ENCODE data around the gene DDX41.
"Not testable (repeated sequence)": the region's sequence is repeated elsewhere in the genome, so short reads cannot be mapped to it uniquely, and the experiment has no call there.

Gene DDX41

GRCh38 chr5:177491983-177492746 lies 24.6 kb downstream of the DDX41 start:
- Mint-ChIP-seq H3K9me3 (no peaks in the 10 kb centered on the region), H3K4me1 (ENCODE audit: low read depth) (peaks cover 14% of the 10 kb centered on the region), H3K36me3 (ENCODE audit: low read depth) (peaks cover 8% of the 10 kb centered on the region), H3K4me3 (no peak overlapping the region), H3K27ac (no peak overlapping the region), H3K27me3 (ENCODE audit: low read depth) (no peaks in the 10 kb centered on the region)

GRCh38 chr5:177491429-177491945 lies 25.3 kb downstream of the DDX41 start:
- Mint-ChIP-seq H3K9me3 (no peaks in the 10 kb centered on the region), H3K27me3 (ENCODE audit: low read depth) (no peaks in the 10 kb centered on the region), H3K4me1 (ENCODE audit: low read depth) (peaks cover 14% of the 10 kb centered on the region), H3K4me3 (no peak overlapping the region), H3K27ac (no peak overlapping the region), H3K36me3 (ENCODE audit: low read depth) (peaks cover 8% of the 10 kb centered on the region)

DNA sequence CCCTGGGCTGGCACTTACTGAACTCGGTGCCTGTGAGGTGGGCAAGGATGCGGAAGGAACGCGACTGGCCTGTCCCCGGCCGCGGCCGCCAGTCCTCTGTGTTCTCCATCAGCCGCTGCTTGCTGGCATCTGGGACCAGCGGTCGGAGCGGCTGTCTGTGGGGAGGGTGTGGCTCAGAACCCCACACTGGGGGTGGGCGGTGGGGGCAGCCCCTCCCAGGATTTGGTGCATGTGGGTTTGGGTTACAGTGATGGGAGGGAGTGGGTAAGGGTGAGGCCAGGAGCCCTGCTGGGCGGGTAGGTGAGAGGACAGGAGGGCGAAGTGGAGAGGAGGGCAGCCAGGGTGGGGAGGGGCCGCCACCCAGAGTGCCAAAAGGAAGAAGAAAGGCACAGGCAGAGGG lies 25.8 kb downstream of the DDX41 start:
- H3K36me3 Mint-ChIP-seq (ENCODE audit: low read depth) = peaks cover 8% of the 10 kb centered on the region
- H3K4me1 Mint-ChIP-seq (ENCODE audit: low read depth) = peaks cover 10% of the 10 kb centered on the region
- no peaks in the 10 kb centered on the region for H3K27me3 Mint-ChIP-seq (ENCODE audit: low read depth)
- no peaks in the 10 kb centered on the region for H3K9me3 Mint-ChIP-seq
- H3K4me3 Mint-ChIP-seq = no peak overlapping the region
- H3K27ac Mint-ChIP-seq = no peak overlapping the region

DNA sequence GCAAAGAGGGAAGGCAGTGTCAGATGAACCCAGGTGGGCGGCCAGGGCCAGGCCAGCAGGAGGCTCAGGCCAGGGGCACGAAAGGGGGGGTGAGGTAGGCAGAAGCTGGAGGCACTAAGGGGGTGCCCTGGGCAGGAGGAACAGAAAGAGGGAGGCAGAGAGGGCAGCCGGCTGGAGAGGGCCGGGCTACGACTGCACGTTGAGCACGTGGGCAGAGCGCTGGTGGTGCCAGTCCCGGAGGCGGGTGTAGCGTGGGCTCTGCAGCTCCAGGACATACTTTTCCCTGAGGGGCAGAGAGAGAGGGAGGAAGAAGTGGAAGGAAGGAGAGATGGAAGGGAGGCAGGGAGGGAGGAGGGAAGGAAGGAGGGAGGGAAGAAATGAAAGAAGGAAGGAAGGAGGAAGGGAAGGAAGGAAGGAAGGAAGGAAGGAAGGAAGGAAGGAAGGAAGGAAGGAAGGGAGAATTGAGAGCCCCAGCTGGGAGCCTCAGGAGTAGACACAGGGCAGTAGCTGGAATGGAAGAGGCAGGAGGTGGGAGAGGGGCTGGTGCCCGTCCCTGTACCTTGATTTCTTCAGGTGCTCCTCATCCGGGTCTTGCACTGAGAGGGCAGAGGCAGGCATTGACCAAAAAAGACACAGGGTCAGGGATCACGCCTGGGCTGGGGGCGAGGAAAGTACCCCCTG lies 26.3 kb downstream of the DDX41 start:
- Mint-ChIP-seq H3K4me1 (ENCODE audit: low read depth) (peaks cover 8% of the 10 kb centered on the region), H3K4me3 (no peak overlapping the region), H3K27me3 (ENCODE audit: low read depth) (no peaks in the 10 kb centered on the region), H3K27ac (no peak overlapping the region), H3K36me3 (ENCODE audit: low read depth) (peaks cover 8% of the 10 kb centered on the region), H3K9me3 (no peaks in the 10 kb centered on the region)

- Mint-ChIP-seq H3K27ac (no peak overlapping the region), H3K4me1 (ENCODE audit: low read depth) (peaks cover 5% of the 10 kb centered on the region), H3K9me3 (no peaks in the 10 kb centered on the region), H3K36me3 (ENCODE audit: low read depth) (peaks cover 8% of the 10 kb centered on the region), H3K4me3 (no peak overlapping the region), H3K27me3 (ENCODE audit: low read depth) (no peaks in the 10 kb centered on the region)
Observed at GRCh38 chr5:177489119-177489716, 27.5 kb downstream of the DDX41 start.

GRCh38 chr5:177487975-177488374 lies 28.8 kb downstream of the DDX41 start:
- Mint-ChIP-seq H3K27ac (no peak overlapping the region), H3K36me3 (ENCODE audit: low read depth) (peaks cover 8% of the 10 kb centered on the region), H3K9me3 (no peaks in the 10 kb centered on the region), H3K4me3 (no peak overlapping the region), H3K27me3 (ENCODE audit: low read depth) (no peaks in the 10 kb centered on the region), H3K4me1 (ENCODE audit: low read depth) (no peaks in the 10 kb centered on the region)

DNA sequence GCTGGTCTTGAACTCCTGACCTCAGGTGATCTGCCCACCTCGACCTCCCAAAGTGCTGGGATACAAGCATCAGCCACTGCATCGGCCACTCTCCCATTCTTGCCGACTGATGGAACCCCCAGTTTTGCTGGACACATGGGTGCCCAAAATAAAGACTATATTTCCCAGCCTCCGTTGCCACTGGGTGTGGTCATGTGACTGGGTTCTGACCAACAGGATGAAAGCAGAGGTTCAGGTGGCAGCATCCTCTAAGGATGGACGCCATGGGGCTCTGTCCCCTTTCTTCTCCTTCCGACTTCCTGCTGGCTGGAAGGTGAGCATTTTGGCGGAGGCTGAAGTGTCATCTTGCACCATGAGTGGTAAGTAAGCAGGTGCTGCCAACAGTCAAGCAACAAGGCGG lies 29.6 kb downstream of the DDX41 start:
- Mint-ChIP-seq H3K9me3 (no peaks in the 10 kb centered on the region), H3K27me3 (ENCODE audit: low read depth) (no peaks in the 10 kb centered on the region), H3K4me3 (no peak overlapping the region), H3K27ac (no peak overlapping the region), H3K36me3 (ENCODE audit: low read depth) (peaks cover 8% of the 10 kb centered on the region), H3K4me1 (ENCODE audit: low read depth) (no peaks in the 10 kb centered on the region)

DNA sequence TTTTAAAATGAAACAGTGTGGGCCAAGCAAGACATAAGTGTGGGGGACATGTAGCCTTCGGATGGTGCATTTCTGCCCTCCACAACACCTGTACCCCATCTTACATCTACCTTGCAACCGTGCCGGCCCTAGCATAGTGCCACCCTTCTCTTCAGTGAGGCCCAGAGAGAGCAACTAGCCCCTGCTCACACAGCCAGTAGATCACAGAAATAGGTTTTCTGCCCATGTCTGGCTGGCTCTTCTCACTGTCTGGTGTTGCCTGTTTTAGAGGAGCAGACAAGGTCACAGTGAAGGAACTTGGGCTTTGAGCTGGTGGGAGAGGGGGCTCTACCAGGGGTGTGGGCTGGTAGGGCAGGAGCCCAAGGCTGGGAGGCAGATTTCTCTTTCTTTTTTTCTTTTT lies 30.5 kb downstream of the DDX41 start:
- Mint-ChIP-seq H3K36me3 (ENCODE audit: low read depth) (peaks cover 7% of the 10 kb centered on the region), H3K27ac (no peak overlapping the region), H3K4me3 (no peak overlapping the region), H3K9me3 (no peaks in the 10 kb centered on the region), H3K4me1 (ENCODE audit: low read depth) (no peaks in the 10 kb centered on the region), H3K27me3 (ENCODE audit: low read depth) (no peaks in the 10 kb centered on the region)

DNA sequence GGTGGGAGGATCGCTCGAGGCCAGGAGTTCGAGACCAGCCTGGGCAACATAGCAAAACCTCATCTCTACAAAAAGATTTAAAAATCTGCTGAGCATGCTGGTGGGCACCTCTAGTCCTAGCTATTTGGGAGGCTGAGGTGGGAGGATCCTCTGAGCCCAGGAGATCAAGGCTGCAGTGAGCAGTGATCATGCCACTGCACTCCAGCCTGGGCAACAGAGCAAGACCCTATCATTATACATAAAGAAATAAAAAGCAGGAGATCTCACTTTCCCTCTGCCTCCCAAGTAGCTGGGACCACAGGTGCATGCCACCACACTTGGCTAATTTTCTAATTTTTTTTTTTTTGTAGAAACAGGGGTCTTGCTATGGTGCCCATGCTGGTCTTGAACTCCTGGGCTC lies 31.0 kb downstream of the DDX41 start:
- not testable (repeated sequence) for H3K36me3 Mint-ChIP-seq (ENCODE audit: low read depth); H3K4me3 Mint-ChIP-seq; H3K27ac Mint-ChIP-seq; H3K9me3 Mint-ChIP-seq; H3K27me3 Mint-ChIP-seq (ENCODE audit: low read depth); H3K4me1 Mint-ChIP-seq (ENCODE audit: low read depth)

- Mint-ChIP-seq H3K4me1 (ENCODE audit: low read depth) (peaks cover under 1% of the 10 kb centered on the region), H3K27ac (peak overlapping the region; percentile 7), H3K4me3 (no peak overlapping the region), H3K27me3 (ENCODE audit: low read depth) (no peaks in the 10 kb centered on the region), H3K36me3 (ENCODE audit: low read depth) (peaks cover 5% of the 10 kb centered on the region), H3K9me3 (no peaks in the 10 kb centered on the region)
Observed at GRCh38 chr5:177484902-177485549, 31.7 kb downstream of the DDX41 start.

DNA sequence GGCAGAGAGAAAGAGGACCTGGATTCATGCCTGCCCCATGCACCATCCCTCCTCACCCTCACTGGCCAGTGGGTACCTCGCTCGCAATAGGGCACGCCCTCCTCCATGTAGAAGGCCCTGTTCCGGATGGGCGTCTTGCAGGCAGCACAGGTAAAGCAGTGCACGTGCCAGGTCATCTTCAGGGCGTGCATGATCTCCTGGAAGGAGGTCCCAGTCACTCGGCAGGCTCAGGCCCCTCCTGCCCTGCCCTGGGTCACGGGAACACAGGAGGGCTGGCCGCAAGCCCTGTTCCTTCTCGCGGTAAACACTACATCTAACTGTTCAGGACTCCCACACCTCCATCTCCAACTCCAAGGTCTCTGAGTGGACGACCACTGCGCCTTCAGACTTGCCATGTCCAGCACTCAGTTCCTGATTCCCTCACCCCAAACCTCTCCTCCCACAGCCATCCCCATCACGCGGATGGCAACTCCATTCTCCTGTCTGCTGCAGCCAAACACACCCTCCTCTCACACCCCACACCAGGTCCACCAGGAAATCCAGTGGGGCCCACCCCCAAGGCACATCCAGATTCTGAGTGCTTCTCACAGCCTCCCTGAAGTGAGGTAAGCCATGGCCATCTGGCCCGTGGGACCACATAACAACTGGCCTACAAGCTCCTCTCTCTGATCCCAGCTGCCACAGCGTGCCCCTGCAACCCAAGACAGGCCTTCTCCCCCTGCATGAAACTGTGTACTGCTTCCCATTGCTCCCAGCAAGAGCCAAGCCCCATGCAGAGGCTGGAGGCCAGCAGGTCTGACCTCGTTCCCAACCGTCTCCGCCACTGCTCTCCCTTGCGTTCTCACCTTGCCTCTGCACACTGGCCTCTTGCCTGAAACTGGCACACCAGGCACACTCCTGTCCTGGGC lies 32.5 kb downstream of the DDX41 start:
- Mint-ChIP-seq H3K4me1 (ENCODE audit: low read depth) (peaks cover 8% of the 10 kb centered on the region), H3K9me3 (no peaks in the 10 kb centered on the region), H3K27me3 (ENCODE audit: low read depth) (no peaks in the 10 kb centered on the region), H3K4me3 (no peak overlapping the region), H3K27ac (peak overlapping the region; percentile 7), H3K36me3 (ENCODE audit: low read depth) (peaks cover 3% of the 10 kb centered on the region)

DNA sequence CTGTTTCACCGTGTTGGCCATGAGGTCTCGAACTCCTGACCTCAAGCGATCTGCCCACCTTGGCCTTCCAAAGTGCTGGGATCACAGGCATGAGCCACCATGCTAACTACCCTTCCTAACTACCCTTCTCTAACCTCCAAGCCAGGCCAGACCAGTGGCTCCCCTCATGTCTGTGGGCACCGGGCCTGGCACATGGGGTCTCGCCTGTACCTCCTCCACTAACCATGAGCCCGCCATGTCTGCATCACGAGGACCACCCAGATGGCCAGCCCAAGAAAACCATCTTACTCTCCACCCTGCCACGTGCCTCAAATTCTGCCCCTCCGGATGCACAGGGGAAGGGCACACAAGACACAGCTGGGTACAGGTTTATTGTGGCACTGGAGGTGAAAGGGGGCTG lies 33.7 kb downstream of the DDX41 start:
- no peak overlapping the region for H3K4me3 Mint-ChIP-seq
- H3K9me3 Mint-ChIP-seq = no peaks in the 10 kb centered on the region
- H3K27me3 Mint-ChIP-seq (ENCODE audit: low read depth) = no peaks in the 10 kb centered on the region
- H3K4me1 Mint-ChIP-seq (ENCODE audit: low read depth) = peaks cover 15% of the 10 kb centered on the region
- no peak overlapping the region for H3K27ac Mint-ChIP-seq
- H3K36me3 Mint-ChIP-seq (ENCODE audit: low read depth) = peaks cover 7% of the 10 kb centered on the region

GRCh38 chr5:177482359-177482795 lies 34.4 kb downstream of the DDX41 start:
- H3K27me3 Mint-ChIP-seq (ENCODE audit: low read depth) = no peaks in the 10 kb centered on the region
- peaks cover 5% of the 10 kb centered on the region for H3K36me3 Mint-ChIP-seq (ENCODE audit: low read depth)
- no peak overlapping the region for H3K4me3 Mint-ChIP-seq
- no peak overlapping the region for H3K27ac Mint-ChIP-seq
- H3K9me3 Mint-ChIP-seq = no peaks in the 10 kb centered on the region
- H3K4me1 Mint-ChIP-seq (ENCODE audit: low read depth) = peaks cover 15% of the 10 kb centered on the region

GRCh38 chr5:177479774-177480173 lies 37.0 kb downstream of the DDX41 start:
- Mint-ChIP-seq H3K4me3 (no peak overlapping the region), H3K27me3 (ENCODE audit: low read depth) (no peaks in the 10 kb centered on the region), H3K4me1 (ENCODE audit: low read depth) (peaks cover 27% of the 10 kb centered on the region), H3K36me3 (ENCODE audit: low read depth) (peaks cover 5% of the 10 kb centered on the region), H3K9me3 (no peaks in the 10 kb centered on the region), H3K27ac (peak overlapping the region; percentile 88)

Measured in T-helper 1 cell treated with Interleukin-12 subunit alpha and Interleukin-12 subunit beta and Interleukin-4 antibody, amounts not matched to agents 30 μg/mL and 1 μg/mL, for 36 hours (primary cell).